Inferior parietal cortex (tissue), 1 donor: ENCODE data around the gene NLGN4X.

Experiments
- DNase-seq: peaks from one replicate; pipeline ENCODE4 v3.0.0-alpha.2; 2016; ENCODE audit errors: extremely low spot score

Gene NLGN4X

GRCh38 chrX:5867778-5868177, 360.9 kb downstream of the NLGN4X start:
- no peak for DNase-seq

GRCh38 chrX:5857232-5857631, 371.4 kb downstream of the NLGN4X start:
- no peak for DNase-seq

- no peak for DNase-seq
Observed at GRCh38 chrX:5852941-5853340, 375.7 kb downstream of the NLGN4X start.

- no peak for DNase-seq
Observed at GRCh38 chrX:5842601-5843000, 386.1 kb downstream of the NLGN4X start.
